Breast epithelium (tissue), 4 donors: Measurements from ENCODE around the gene ANKRD39. TPM values are rescaled to one million over a fixed set of nuclear protein-coding genes. Genes with fewer than 3 reads are reported as not detected.

Source experiments
- DNase-seq, 2 donors: peaks; one replicate each; pipeline ENCODE4 v3.0.0-alpha.2; 2019; ENCODE audit warnings: low spot score in 2 of 2
- H3K27ac ChIP-seq, 2 donors: fragments of 200-600 bp; sonication (generic) in 1 of 2; one replicate each; pipeline ENCODE4 v1.5.1; 2016 to 2019; ENCODE audit warnings: mild to moderate bottlenecking in 1 of 2
- H3K27me3 ChIP-seq, 2 donors: fragments of 200-600 bp; sonication (generic) in 1 of 2; one replicate each; pipeline versions ENCODE4 v1.5.1 to v1.6.0; 2017 to 2019; ENCODE audit warnings: control low read depth in 1 of 2, mild to moderate bottlenecking in 1 of 2
- H3K36me3 ChIP-seq: fragments of 200-600 bp; one replicate; pipeline ENCODE4 v1.5.1; 2019
- H3K4me1 ChIP-seq, 2 donors: fragments of 200-600 bp; sonication (generic); one replicate each; pipeline ENCODE4 v1.5.1; 2016 to 2019; ENCODE audit warnings: control low read depth in 1 of 2
- H3K4me3 ChIP-seq, 3 donors: fragments of 200-600 bp; sonication (generic); 1 replicate in 2 of 3; 2 replicates in 1 of 3; pipeline ENCODE4 v1.5.1; 2016 to 2019; ENCODE audit warnings: mild to moderate bottlenecking in 3 of 3, moderate library complexity in 2 of 3
- H3K9me3 ChIP-seq, 2 donors: fragments of 200-600 bp; sonication (generic) in 1 of 2; one replicate each; pipeline ENCODE4 v1.5.1; 2016 to 2019; ENCODE audit warnings: control low read depth in 1 of 2
- CTCF ChIP-seq, 3 donors: fragments of 450-650 bp; IDR thresholded peaks; one replicate each; pipeline ENCODE4 v1.5.1; 2016 to 2017; ENCODE audit warnings: antibody characterized with exemption in 3 of 3, mild to moderate bottlenecking in 3 of 3, moderate library complexity in 3 of 3
- POLR2A ChIP-seq: fragments of 450-650 bp; IDR thresholded peaks from one replicate; pipeline ENCODE4 v1.6.1; 2016; ENCODE audit warnings: antibody characterized with exemption, mild to moderate bottlenecking, moderate library complexity
- POLR2AphosphoS5 ChIP-seq, 3 donors: sonication (generic); formaldehyde crosslinking; IDR thresholded peaks; one replicate each; pipeline ENCODE4 v1.6.1; 2017; ENCODE audit warnings: antibody characterized with exemption in 3 of 3
- intact Hi-C: fragments of 100-400 bp; cut with DNase I; formaldehyde crosslinking; loops from one replicate; pipeline ENCODE4 v1.15.1; 2023; ENCODE audit warnings: low total_unique reads
- total RNA-seq, 3 donors: library from RNA; depleted of rRNA; stranded (reverse); fragments of >200 nt; gene quantifications; one replicate each; pipeline ENCODE4 v1.1.0, GENCODE V29; 2016

Gene ANKRD39
- total RNA-seq, 3 donors from 2014 or later: 8.8 to 15.8 (median 9.2) TPM

DNA sequence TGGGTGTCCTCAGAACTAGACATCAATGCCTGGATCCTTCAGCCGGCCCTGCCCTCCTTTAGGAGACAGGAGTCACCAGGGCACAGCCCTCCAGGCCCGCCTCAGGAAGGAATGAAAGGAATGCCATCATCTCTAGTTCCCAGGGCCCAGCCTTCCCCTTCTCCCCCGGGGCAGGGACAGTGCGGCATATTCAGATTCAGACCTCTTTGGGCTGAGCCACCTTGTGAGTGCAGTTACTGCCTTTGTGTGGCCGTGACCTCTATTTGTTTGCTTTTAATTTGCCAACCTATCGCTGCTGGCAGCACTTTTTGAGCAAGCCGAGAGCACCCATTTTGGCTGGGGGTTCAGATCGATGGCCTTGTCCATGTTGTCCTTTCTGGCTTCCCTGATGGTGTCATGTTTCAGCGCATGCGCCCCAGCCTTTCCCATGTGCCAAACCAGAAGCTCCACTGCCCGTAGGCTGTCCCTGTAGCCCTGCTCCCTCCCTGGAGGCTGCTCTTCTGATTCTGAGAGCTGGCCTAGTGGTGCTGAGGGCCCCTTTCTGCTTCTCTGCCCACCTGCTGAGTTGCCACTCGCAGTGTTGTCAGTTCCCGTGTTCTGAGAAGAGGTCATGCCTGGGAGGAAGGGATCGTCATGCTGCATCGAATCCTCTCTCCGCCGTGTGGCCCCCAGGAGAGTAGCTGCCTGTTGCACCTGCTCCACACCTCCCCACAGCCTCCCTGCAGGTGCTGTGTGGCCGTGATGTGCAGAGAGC is 24.9 kb downstream of the ANKRD39 start:
- H3K27me3 ChIP-seq: no peaks in the 10 kb centered on the region
- H3K36me3 ChIP-seq: no peaks in the 10 kb centered on the region
- no peak overlapping the region for H3K4me3 ChIP-seq
- peak in 1 of 3 donors; percentile 13 for TF ChIP-seq POLR2AphosphoS5 (IDR thresholded peaks at IDR 0.05)
- no peak for TF ChIP-seq POLR2A
- intact Hi-C loops: no loop called here
- no peaks in the 10 kb centered on the region for H3K4me1 ChIP-seq
- H3K9me3 ChIP-seq: no peaks in the 10 kb centered on the region
- peak overlapping the region; percentile 52 for H3K27ac ChIP-seq
- peak; percentile 33 to 69 for DNase-seq

DNA sequence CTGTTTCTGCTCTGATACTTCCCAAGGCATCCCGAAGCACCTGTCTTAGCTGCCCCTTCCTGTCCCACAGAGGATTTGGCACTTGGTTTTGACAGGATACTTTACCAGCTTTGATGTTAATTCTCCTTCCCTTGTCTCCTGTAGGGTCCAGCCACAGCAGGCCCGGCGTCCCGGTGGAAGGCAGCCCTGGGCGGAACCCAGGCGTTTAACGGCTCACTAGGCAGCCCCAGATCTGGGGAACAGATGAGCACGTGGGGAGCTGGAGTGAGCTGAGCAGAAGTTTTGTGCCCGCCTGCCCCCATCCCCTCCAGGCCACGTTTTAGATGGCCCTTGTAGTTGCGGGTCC is 25.4 kb downstream of the ANKRD39 start:
- intact Hi-C loops: no loop called here
- H3K4me3 ChIP-seq: no peak overlapping the region
- no peaks in the 10 kb centered on the region for H3K27me3 ChIP-seq
- no peaks in the 10 kb centered on the region for H3K9me3 ChIP-seq
- no peak for TF ChIP-seq POLR2AphosphoS5 (IDR thresholded peaks at IDR 0.05)
- TF ChIP-seq CTCF (IDR thresholded peaks at IDR 0.05): no peak
- TF ChIP-seq POLR2A: no peak
- H3K36me3 ChIP-seq: no peaks in the 10 kb centered on the region
- H3K4me1 ChIP-seq: no peaks in the 10 kb centered on the region
- peak overlapping the region; percentile 52 for H3K27ac ChIP-seq
- DNase-seq: no peak

DNA sequence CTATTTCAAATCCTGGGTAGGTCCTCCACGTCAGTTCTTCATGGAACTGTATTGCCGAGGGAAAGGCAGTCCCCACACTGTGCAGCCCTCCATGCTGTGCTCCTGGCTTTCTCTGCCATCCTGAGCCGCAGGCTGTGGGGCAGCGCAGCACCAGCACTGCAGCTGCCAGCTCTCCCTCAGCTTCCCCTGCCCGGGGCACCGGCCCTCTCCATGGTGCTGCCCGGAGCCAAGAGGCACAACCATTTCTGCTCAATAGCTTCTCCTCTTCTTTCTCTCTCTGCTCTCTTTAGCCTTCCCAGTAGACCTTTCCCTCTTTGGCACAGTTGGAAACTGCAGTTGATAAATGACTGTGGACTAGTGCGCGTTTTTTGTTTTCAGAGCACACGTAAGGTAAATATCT is 26.1 kb downstream of the ANKRD39 start:
- TF ChIP-seq POLR2AphosphoS5 (IDR thresholded peaks at IDR 0.05): no peak
- TF ChIP-seq CTCF (IDR thresholded peaks at IDR 0.05): no peak
- no peak for TF ChIP-seq POLR2A
- no peak for DNase-seq
- Histone ChIP-seq H3K27ac (no peak overlapping the region), H3K9me3 (no peaks in the 10 kb centered on the region), H3K27me3 (no peaks in the 10 kb centered on the region), H3K36me3 (no peaks in the 10 kb centered on the region), H3K4me1 (no peaks in the 10 kb centered on the region), H3K4me3 (no peak overlapping the region)
- intact Hi-C loops: no loop called here

DNA sequence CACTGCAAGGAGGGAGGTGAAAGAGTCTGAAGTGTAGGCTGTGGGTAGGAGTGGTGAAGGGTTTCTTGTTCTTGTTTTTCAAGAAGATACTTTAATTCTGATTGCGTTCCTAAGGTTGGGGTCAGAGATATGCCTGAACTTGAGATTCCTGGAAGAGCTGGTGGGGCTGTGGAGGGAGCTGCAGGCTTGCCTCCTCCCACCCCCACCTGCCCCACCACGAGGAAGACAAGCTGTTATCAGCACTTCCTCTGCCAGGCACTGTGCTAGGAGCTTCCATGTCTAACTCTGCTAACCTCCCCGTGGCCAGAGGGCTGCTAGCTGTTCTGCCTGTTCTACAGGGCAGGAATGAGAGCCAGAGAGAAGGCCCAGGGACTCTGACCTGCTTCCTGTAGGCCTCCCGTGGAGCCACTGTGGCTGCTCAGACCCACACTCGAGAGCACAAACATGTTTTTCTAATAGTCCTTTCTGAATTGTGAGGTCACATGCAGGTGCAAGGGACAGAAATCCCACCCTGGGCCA is 27.7 kb downstream of the ANKRD39 start:
- intact Hi-C loops: no loop called here
- TF ChIP-seq CTCF (IDR thresholded peaks at IDR 0.05) (no peak), POLR2AphosphoS5 (IDR thresholded peaks at IDR 0.05) (no peak), POLR2A (no peak)
- no peak overlapping the region for H3K27ac ChIP-seq
- H3K4me1 ChIP-seq: no peaks in the 10 kb centered on the region
- no peak overlapping the region for H3K4me3 ChIP-seq
- no peaks in the 10 kb centered on the region for H3K9me3 ChIP-seq
- no peaks in the 10 kb centered on the region for H3K36me3 ChIP-seq
- H3K27me3 ChIP-seq: no peaks in the 10 kb centered on the region
- DNase-seq: no peak

DNA sequence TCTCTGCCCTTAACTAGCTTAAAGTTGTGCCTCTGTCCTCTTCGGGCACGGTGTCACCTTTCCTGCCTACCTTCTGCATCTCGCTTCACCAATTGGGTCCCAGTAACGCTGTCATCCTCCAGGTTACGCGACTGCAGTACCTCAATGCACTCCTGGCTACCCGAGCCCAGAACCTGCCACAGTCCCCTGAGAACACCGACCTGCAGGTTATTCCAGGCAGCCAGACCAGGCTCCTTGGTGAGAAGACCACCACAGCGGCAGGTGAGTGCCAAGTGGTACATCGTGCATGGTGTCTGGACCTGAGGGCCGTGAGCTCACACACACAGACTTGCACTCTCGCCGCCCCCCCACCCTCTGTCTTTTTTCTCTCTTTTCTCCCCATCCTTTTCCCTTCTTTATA is 28.9 kb downstream of the ANKRD39 start:
- Histone ChIP-seq H3K9me3 (no peaks in the 10 kb centered on the region), H3K4me3 (no peak overlapping the region), H3K27me3 (no peaks in the 10 kb centered on the region), H3K4me1 (no peaks in the 10 kb centered on the region), H3K36me3 (no peaks in the 10 kb centered on the region), H3K27ac (no peak overlapping the region)
- intact Hi-C loops: no loop called here
- TF ChIP-seq CTCF (IDR thresholded peaks at IDR 0.05) (no peak), POLR2A (no peak), POLR2AphosphoS5 (IDR thresholded peaks at IDR 0.05) (no peak)
- no peak for DNase-seq
